Central memory CD8-positive, alpha-beta T cell (primary cell): ENCODE results near the gene APLF.

Source experiments
- ATAC-seq: fragments of 150-1000 bp; cut with Tn5 transposase; replicated peaks from 2 replicates; pipeline ENCODE4 v1.10.0; 2022; ENCODE audit warnings: mild to moderate bottlenecking, moderate FRiP score, moderate number of reproducible peaks; ENCODE audit not compliant: poor library complexity, severe bottlenecking; ENCODE audit errors: extremely low read depth
- DNase-seq, 2 donors: peaks; one replicate each; pipeline ENCODE4 v3.0.0; 2021; ENCODE audit warnings: low spot score in 2 of 2
- H3K27ac Mint-ChIP-seq: one replicate; pipeline ENCODE4 v1.8.0; 2022; ENCODE audit warnings: low read depth, mild to moderate bottlenecking, moderate library complexity, mixed read lengths
- H3K27me3 Mint-ChIP-seq: one replicate; pipeline ENCODE4 v1.8.0; 2022; ENCODE audit warnings: mixed read lengths
- H3K36me3 Mint-ChIP-seq: one replicate; pipeline ENCODE4 v1.8.0; 2022; ENCODE audit warnings: mild to moderate bottlenecking, moderate library complexity, mixed read lengths; ENCODE audit not compliant: insufficient read depth
- H3K4me1 Mint-ChIP-seq: one replicate; pipeline ENCODE4 v1.8.0; 2022; ENCODE audit warnings: mixed read lengths
- H3K4me3 Mint-ChIP-seq: one replicate; pipeline ENCODE4 v1.8.0; 2022; ENCODE audit warnings: mild to moderate bottlenecking, moderate library complexity, mixed read lengths
- H3K9me3 Mint-ChIP-seq: one replicate; pipeline ENCODE4 v1.8.0; 2022; ENCODE audit warnings: mixed read lengths

The APLF gene

DNA sequence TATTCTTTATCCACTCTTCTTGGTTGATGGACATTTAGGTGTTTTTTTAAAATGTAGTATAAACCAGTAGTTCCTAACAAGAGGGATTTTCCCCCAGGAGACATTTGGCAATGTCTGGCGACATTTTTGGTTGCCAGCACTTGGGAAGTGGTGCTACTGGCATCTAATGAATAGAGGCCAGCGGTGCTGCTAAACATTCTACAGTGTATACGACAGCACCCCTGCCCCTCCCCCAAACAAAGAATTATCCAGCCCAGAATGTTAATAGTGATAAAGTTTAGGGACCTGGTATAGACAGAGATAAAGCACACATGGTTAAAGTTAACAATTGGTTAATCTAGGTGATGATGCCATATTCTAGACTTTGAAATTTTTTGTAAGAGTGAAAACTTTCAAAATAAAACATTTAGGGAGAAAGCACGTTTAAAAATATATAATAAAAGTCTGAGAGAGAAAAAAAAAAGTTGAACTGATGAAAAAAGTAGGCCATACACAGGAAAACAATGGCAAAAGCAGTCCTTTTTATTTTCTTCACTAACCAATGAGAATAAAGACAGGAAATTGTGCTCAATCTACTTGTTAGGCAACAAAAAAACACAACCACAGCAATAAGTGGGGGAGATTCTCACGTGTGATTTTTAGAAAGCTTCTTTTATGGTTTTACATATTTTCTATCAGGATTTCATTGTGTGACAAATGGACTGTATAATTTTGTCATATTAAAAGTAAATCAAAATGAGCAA is 15.1 kb upstream of the APLF start:
- H3K4me1 Mint-ChIP-seq: peaks cover 22% of the 10 kb centered on the region
- H3K4me3 Mint-ChIP-seq: no peak overlapping the region
- peaks cover 12% of the 10 kb centered on the region for H3K36me3 Mint-ChIP-seq
- ATAC-seq (peak; percentile 72), DNase-seq (no peak)
- no peaks in the 10 kb centered on the region for H3K9me3 Mint-ChIP-seq
- no peaks in the 10 kb centered on the region for H3K27me3 Mint-ChIP-seq
- peak overlapping the region; percentile 25 for H3K27ac Mint-ChIP-seq

DNA sequence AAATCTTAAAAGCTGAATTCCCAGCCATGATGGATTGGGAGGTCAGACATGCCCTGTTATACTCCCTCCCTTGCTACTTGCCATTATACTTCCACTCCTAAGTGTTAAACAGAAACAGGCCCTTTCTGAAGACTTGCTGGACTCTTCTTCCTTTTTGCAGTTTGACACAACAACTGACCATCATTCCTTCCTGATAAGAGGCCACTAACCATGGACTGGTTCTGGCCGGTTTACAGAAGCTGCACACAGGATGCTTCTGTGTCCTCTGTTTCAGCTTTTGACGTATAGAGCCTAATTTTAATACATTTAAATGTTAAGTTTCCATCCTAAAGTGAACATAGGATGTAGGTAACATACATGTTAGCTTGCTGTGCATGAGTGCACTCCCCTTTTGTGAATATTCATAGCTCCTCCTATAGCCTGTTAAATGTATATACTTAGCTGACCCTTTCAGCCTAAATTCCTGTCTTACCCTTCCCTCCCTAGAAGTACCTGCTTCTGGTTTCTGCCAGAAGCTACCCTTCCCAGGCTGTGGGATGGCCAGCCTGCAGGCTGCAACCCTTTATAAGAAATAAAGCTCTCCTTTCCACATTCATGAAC is 13.5 kb upstream of the APLF start:
- Mint-ChIP-seq H3K9me3 (no peaks in the 10 kb centered on the region), H3K4me1 (peaks cover 22% of the 10 kb centered on the region), H3K36me3 (peaks cover 7% of the 10 kb centered on the region), H3K27me3 (no peaks in the 10 kb centered on the region), H3K4me3 (no peak overlapping the region), H3K27ac (no peak overlapping the region)
- no peak for ATAC-seq
- DNase-seq: no peak

DNA sequence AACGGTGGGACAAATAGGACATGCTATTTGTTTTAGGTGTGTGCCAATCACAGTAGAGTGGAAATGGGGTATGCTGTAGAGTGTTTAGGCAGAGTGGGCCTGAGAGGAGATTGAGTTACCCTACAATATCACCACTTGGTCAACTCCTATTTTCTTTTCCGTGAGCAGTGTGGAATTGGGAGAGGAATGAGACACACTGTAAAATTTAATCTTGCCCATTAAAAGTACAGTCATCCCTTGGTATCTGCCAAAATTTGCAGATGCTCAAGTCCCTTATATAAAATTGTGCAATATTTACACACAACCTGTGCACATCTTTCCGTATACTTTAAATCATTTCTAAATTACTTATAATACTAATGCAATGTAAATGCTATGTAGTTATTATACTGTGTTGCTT is 12.7 kb upstream of the APLF start:
- H3K4me3 Mint-ChIP-seq: no peak overlapping the region
- H3K27me3 Mint-ChIP-seq: no peaks in the 10 kb centered on the region
- peaks cover 22% of the 10 kb centered on the region for H3K4me1 Mint-ChIP-seq
- ATAC-seq: no peak
- H3K9me3 Mint-ChIP-seq: no peaks in the 10 kb centered on the region
- no peak for DNase-seq
- H3K36me3 Mint-ChIP-seq: peaks cover 3% of the 10 kb centered on the region
- no peak overlapping the region for H3K27ac Mint-ChIP-seq

DNA sequence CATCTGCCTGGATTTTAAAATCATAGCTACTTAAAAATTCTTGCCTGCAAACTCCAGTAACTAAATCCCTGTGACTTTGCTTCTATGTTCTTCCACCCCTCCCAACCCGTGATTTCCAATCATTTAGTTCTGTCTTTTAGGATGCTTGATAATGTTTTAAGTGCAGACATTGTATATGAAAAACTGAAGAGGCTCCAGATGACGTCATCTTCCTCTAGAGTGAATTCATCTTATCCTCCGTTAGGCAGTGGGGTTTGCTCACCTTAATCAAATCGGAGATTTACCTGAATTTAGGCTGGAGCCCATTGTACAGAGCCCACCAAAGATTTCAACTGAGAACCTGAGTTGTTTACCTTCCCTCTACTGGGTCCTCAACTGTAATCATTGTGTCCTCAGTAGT is 11.2 kb upstream of the APLF start:
- Mint-ChIP-seq H3K27ac (no peak overlapping the region), H3K36me3 (peaks cover 3% of the 10 kb centered on the region), H3K4me3 (no peak overlapping the region), H3K4me1 (peaks cover 22% of the 10 kb centered on the region), H3K27me3 (no peaks in the 10 kb centered on the region), H3K9me3 (no peaks in the 10 kb centered on the region)
- DNase-seq (no peak), ATAC-seq (no peak)

DNA sequence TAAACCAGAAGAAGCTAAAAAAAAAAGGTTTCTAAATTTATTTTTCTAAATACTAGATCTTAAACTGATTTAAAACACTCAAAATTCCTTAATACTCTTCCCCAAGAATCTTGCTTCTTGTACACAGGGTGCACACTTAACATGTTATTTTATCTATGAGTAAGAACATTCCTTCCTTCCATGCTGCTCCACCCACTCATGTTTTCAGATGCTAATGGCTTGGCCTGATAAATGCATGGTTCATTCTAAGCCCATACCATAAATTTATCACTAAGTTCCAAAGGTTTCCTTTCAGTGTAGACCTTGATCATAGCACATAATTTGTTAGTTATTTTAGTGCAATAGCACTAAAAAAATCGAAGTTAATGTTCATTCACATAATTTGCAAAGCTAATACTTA is 8.4 kb upstream of the APLF start:
- DNase-seq: no peak
- no peaks in the 10 kb centered on the region for H3K27me3 Mint-ChIP-seq
- no peak overlapping the region for H3K4me3 Mint-ChIP-seq
- peaks cover 6% of the 10 kb centered on the region for H3K4me1 Mint-ChIP-seq
- no peaks in the 10 kb centered on the region for H3K9me3 Mint-ChIP-seq
- no peaks in the 10 kb centered on the region for H3K36me3 Mint-ChIP-seq
- no peak overlapping the region for H3K27ac Mint-ChIP-seq
- ATAC-seq: no peak

DNA sequence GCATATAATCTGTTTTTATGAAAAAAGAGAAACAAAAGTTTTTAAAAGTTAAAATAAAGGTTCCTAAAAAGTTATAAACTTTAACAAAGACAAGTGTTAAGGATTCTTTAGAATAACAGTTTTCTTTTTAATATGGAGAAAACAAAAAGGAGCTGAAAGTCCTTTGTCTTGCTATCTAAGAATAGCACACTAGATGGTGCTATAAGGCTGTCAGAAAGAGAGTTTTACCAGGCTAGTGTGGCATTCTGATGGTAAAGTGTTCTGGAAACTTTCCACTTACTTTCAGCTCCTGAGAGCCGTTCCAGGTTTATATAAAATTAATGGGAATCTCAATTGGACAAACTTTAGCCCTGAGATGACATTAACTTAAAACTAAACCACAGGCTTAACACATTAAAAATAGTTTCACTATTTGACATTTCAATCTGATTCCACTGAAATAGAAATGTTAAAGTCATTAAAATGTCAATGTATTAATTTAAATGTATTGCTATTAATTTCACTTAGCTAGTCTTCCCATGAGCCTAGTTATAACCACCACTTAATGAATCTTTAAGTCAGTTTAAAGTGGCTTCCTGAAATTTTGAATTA is 4.0 kb upstream of the APLF start:
- no peak overlapping the region for H3K4me3 Mint-ChIP-seq
- no peaks in the 10 kb centered on the region for H3K27me3 Mint-ChIP-seq
- H3K4me1 Mint-ChIP-seq: peaks cover 37% of the 10 kb centered on the region
- H3K27ac Mint-ChIP-seq: no peak overlapping the region
- no peaks in the 10 kb centered on the region for H3K9me3 Mint-ChIP-seq
- DNase-seq (no peak), ATAC-seq (no peak)
- H3K36me3 Mint-ChIP-seq: peaks cover 17% of the 10 kb centered on the region

DNA sequence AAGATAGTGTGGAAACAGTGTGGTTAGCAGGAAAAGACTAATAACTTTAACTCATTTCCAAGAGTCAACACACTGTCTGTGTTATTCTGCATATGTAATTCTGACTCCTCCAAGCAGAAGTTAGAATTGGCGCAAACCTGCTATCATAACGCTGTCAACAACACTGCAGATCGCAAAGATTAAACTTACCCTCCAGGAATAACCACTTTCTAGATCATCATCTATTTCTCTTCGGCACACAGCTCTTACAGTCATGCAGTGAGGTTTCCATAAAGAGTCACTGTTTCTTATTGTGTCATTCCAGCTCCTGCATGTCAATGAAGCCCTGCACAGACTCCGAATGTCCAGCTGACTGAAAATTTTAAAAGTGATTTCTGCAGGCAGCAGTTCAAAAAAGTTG is 2.7 kb upstream of the APLF start:
- Mint-ChIP-seq H3K4me3 (peak overlapping the region; percentile 57), H3K4me1 (peaks cover 44% of the 10 kb centered on the region), H3K9me3 (no peaks in the 10 kb centered on the region), H3K27me3 (no peaks in the 10 kb centered on the region), H3K36me3 (peaks cover 17% of the 10 kb centered on the region), H3K27ac (peak overlapping the region; percentile 61)
- ATAC-seq (no peak), DNase-seq (no peak)

DNA sequence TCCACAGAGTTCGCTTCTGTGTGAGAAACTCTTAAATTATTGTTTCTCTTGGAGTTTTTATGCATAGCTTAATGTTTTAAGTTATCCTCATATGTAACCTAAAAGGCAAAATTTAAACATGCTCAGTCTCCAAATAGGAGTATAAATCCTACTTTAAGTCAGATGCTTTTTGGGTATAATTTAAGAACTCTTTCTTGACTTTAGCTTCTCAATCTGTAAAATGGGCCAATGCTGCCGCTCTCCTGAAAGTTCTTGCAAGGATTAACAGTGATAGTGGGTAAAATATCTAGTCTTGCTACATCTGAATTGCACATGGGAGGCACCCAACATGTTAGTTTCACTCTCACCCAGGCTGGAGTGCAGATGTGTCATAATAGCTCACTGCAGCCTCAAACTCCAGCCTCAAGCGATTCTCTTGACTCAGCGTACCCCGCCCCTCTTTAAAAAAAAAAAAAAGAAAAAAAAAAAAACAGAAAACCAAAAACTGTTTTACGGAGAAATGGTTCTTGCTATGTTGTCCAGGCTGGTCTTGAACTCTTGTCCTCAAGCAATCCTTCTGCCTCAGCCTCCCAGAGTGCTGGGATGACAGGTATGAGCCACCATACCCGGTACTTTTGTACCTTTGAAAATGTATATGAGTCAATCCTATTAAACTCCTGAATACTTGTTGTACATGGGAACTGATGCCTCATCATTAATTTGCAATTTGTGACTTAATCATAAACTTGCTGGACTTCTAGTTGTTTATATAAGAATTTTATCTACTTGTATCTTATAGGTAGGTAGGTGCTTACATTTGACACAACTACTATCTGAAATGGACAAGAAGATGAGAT is 2.1 kb upstream of the APLF start:
- Mint-ChIP-seq H3K4me1 (peaks cover 44% of the 10 kb centered on the region), H3K4me3 (peak overlapping the region; percentile 96), H3K27me3 (no peaks in the 10 kb centered on the region), H3K9me3 (no peaks in the 10 kb centered on the region), H3K36me3 (peaks cover 17% of the 10 kb centered on the region), H3K27ac (peak overlapping the region; percentile 96)
- ATAC-seq (peak; percentile 30), DNase-seq (peak in 1 of 2 donors; percentile 51)

DNA sequence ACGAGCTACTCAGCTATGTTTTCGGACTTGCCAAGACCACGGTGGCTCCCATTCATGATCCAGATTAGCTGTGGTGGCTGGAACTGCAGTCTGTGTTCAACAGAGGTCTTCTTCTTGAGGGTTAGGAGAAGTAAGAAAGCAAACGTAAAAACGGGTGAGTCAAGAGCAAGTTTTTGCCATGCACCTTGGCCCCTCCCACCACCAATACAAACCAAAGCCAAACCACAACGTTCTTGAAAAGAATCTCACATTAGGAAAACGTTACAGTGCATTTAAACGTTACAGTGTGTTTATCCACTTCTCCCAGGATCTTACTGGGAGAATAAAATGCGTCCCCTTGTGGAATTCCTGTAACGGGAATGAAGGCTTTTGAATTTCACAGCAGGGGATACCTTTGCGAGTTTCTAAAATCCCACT is 1.0 kb upstream of the APLF start:
- peaks cover 17% of the 10 kb centered on the region for H3K36me3 Mint-ChIP-seq
- peak; percentile 22 for ATAC-seq
- H3K4me3 Mint-ChIP-seq: peak overlapping the region; percentile 96
- DNase-seq: peak in 1 of 2 donors; percentile 43
- H3K4me1 Mint-ChIP-seq: peaks cover 44% of the 10 kb centered on the region
- no peaks in the 10 kb centered on the region for H3K27me3 Mint-ChIP-seq
- H3K27ac Mint-ChIP-seq: peak overlapping the region; percentile 96
- no peaks in the 10 kb centered on the region for H3K9me3 Mint-ChIP-seq

DNA sequence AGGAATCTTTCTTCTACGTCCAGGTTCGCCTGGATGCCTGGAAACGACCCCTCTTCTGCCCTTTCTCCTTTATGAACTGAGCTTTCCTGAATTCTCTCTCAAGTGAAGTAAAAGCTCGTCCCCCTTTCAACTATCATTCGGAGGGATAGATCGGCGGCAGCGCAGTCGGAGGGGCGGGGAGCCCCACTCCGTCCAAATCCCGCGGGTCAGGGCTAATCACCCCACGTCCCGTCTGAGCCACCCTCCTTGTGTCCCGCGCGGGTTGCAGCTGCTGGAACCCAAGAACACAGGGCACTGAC is 658 bp upstream of the APLF start:
- ATAC-seq: peak; percentile 16
- no peak for DNase-seq
- no peaks in the 10 kb centered on the region for H3K27me3 Mint-ChIP-seq
- H3K4me1 Mint-ChIP-seq: peaks cover 44% of the 10 kb centered on the region
- peak overlapping the region; percentile 96 for H3K27ac Mint-ChIP-seq
- no peaks in the 10 kb centered on the region for H3K9me3 Mint-ChIP-seq
- peak overlapping the region; percentile 96 for H3K4me3 Mint-ChIP-seq
- H3K36me3 Mint-ChIP-seq: peaks cover 17% of the 10 kb centered on the region

DNA sequence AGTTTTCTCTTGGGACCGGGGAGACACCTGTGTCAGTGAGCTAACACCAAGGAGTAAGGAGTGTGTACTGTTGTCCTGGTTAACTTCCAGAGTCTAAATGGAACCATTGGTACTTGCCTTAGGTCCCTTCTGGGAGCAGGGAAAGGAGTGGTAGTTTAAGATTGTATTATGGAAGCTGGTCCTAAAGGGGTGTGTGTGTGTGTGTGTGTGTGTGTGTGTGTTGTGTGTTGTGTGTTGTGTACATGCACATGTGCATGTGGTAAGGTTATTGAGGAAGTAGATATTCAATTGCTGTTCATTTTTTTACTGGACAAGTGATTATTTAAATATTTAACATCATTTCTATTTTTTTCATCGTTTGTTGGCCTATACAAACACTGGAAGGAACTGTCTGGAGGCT is 1.4 kb downstream of the APLF start:
- DNase-seq (no peak), ATAC-seq (no peak)
- H3K36me3 Mint-ChIP-seq: peaks cover 17% of the 10 kb centered on the region
- H3K9me3 Mint-ChIP-seq: no peaks in the 10 kb centered on the region
- peak overlapping the region; percentile 96 for H3K27ac Mint-ChIP-seq
- peak overlapping the region; percentile 96 for H3K4me3 Mint-ChIP-seq
- peaks cover 44% of the 10 kb centered on the region for H3K4me1 Mint-ChIP-seq
- H3K27me3 Mint-ChIP-seq: no peaks in the 10 kb centered on the region

DNA sequence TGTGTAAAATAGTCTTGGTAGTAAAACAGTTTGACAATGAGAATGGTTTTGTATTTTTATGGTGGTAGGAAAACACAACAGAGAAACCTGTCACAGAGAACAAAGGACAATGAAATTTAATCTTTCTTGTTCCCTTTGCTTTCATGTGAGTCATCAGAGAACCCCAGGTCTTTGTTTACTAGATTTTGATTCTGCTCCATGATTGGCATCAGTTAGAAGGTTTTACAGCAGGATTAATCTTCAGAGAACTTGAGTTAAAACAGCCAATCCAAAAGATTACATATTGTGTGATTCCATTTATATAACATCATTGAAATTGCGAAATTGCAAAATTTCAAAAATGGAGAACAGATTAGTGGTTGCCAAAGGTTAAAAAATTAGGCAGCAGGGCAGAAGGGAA is 2.5 kb downstream of the APLF start:
- Mint-ChIP-seq H3K4me3 (no peak overlapping the region), H3K36me3 (peaks cover 15% of the 10 kb centered on the region), H3K9me3 (no peaks in the 10 kb centered on the region), H3K27ac (no peak overlapping the region), H3K4me1 (peaks cover 35% of the 10 kb centered on the region), H3K27me3 (no peaks in the 10 kb centered on the region)
- DNase-seq (no peak), ATAC-seq (no peak)
